Measurements from ENCODE around the gene RFC4. TPM values are rescaled to one million over a fixed set of nuclear protein-coding genes. Genes with fewer than 3 reads are reported as not detected.

Gene RFC4
- total and polyA plus RNA-seq, 2 of the 13 experiments (the other 11 are each of a cell fraction or from before 2014, with no cell fraction given), result 18.5 to 103 TPM

DNA sequence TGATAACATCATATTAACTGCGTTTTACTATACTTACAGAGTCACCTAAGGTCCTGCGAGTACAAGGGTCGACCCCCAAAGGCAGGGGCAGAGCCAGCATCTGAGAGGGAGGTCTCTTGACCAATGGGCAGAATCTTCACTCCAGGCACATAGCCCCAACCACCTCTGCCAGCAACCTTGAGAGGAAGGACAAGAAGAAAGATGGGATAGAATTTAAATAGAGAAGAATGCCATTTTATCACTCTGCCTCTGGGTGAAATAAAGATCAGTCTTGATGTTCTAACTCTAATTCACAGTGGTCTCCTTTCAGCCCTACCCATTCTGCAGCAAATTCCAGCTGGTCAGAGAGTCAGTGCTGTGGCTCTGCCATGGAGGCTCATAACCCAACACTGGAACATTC is 62.6 kb downstream of the RFC4 start:
- no peaks in the 10 kb centered on the region for H3K27me3 ChIP-seq (ENCODE audit: control insufficient read depth in 1 of 2, insufficient read depth in 2 of 2, low read length in 2 of 2)
- DNase-seq (ENCODE audit: low spot score) (no peak), FAIRE-seq (no peak), ATAC-seq (0 out of 3 replicates have a peak, but pooled peaks have one; percentile 5)
- 4% methylated on average over 3 of the region's 3 CpGs for WGBS (ENCODE audit: low lambda C conversion rate)
- POLR2A ChIA-PET, result interaction anchor here (1.0 to 2.1 kb wide), 6 partner anchors 40 to 143 kb away, joined by 3 to 9 read pairs (median 4); partner anchors contain the start of genes AHSG and EIF4A2
- H4K20me1 ChIP-seq (ENCODE audit: insufficient read depth, low read length), result no peaks in the 10 kb centered on the region
- H3K27ac ChIP-seq (ENCODE audit: extremely low read length, insufficient read depth, low read length), result peak overlapping the region; percentile 71
- H3K4me1 ChIP-seq (ENCODE audit: insufficient read depth, low read length), result peaks cover 58% of the 10 kb centered on the region
- H3K9ac ChIP-seq (ENCODE audit: insufficient read depth, low read depth, low read length), result peak overlapping the region; percentile 25; the same call in 1 of the 2 replicates
- peak overlapping the region; percentile 70 for H3K4me2 ChIP-seq (ENCODE audit: low read depth, low read length)
- H3K9me3 ChIP-seq (ENCODE audit: low read length), result no peaks in the 10 kb centered on the region
- no peaks in the 10 kb centered on the region for H3K36me3 ChIP-seq (replicated peaks in 1 of 2; ENCODE audit: control insufficient read depth in 1 of 2, insufficient read depth in 2 of 2, low read length in 2 of 2)
- no peaks in the 10 kb centered on the region for H3K79me2 ChIP-seq (ENCODE audit: insufficient read depth, low read length)
- BruUV-seq (replicated peaks), result no TSS peak
- H2AFZ ChIP-seq (ENCODE audit: low read length), result no peak overlapping the region
- H3K4me3 ChIP-seq (replicated peaks in 1 of 3; ENCODE audit: insufficient read depth in 1 of 3, low read depth in 2 of 3, low read length in 3 of 3), result peak overlapping the region in 2 of 3 experiments; percentile 4 to 41; a peak in 2 of 6 replicates
- in situ Hi-C loops (cut with HindIII; ENCODE audit: extremely low pct_ligation_motif_present, low pct_unique_long_range_greater_than_20kb) (no loop called here), intact Hi-C loops (cut with micrococcal nuclease; ENCODE audit: unreplicated experiment) (no loop called here)
- CTCF ChIA-PET (ENCODE audit: low intra/inter-chr PET ratio, low total read pairs), result no interaction called here
- TF ChIP-seq, protein P1, sequence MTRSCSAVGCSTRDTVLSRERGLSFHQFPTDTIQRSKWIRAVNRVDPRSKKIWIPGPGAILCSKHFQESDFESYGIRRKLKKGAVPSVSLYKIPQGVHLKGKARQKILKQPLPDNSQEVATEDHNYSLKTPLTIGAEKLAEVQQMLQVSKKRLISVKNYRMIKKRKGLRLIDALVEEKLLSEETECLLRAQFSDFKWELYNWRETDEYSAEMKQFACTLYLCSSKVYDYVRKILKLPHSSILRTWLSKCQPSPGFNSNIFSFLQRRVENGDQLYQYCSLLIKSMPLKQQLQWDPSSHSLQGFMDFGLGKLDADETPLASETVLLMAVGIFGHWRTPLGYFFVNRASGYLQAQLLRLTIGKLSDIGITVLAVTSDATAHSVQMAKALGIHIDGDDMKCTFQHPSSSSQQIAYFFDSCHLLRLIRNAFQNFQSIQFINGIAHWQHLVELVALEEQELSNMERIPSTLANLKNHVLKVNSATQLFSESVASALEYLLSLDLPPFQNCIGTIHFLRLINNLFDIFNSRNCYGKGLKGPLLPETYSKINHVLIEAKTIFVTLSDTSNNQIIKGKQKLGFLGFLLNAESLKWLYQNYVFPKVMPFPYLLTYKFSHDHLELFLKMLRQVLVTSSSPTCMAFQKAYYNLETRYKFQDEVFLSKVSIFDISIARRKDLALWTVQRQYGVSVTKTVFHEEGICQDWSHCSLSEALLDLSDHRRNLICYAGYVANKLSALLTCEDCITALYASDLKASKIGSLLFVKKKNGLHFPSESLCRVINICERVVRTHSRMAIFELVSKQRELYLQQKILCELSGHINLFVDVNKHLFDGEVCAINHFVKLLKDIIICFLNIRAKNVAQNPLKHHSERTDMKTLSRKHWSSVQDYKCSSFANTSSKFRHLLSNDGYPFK (CRISPR knock-in tag; IDR thresholded peaks at IDR 0.05; ENCODE audit: borderline replicate concordance), result no peak
- TF ChIP-seq ZNF644 (CRISPR knock-in tag; IDR thresholded peaks at IDR 0.05; ENCODE audit: low read depth), result 0 out of 2 replicates have a peak, but pooled peaks have one; percentile 23
- no peak for TF ChIP-seq ZNF543 (CRISPR knock-in tag; IDR thresholded peaks at IDR 0.05)
- no peak for TF ChIP-seq NFKBIZ (CRISPR knock-in tag; IDR thresholded peaks at IDR 0.05)
- TF ChIP-seq PPARG (CRISPR knock-in tag; conservative IDR thresholded peaks at IDR 0.05), result no peak
- no peak for TF ChIP-seq IKZF4 (CRISPR knock-in tag; IDR thresholded peaks at IDR 0.05; ENCODE audit: borderline replicate concordance, low read depth, not compliant biosample characterization)
- no peak for TF ChIP-seq GTF2F1 (IDR thresholded peaks at IDR 0.05; ENCODE audit: low read length)
- TF ChIP-seq, protein P2, sequence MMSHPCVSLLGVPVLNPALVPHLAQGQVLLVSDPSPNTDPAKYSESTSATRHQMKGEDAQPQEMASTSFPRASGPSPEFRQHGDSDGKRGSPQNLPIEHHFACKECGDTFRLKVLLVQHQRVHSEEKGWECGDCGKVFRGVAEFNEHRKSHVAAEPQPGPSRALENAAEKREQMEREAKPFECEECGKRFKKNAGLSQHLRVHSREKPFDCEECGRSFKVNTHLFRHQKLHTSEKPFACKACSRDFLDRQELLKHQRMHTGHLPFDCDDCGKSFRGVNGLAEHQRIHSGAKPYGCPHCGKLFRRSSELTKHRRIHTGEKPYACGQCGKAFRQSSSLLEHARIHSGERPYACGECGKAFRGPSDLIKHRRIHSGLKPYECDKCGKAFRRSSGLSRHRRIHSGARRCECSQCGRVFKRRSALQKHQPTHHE (CRISPR knock-in tag; IDR thresholded peaks at IDR 0.05; ENCODE audit: borderline replicate concordance), result no peak
- TF ChIP-seq SOX6 (IDR thresholded peaks at IDR 0.05), result no peak
- TF ChIP-seq SOX6 (CRISPR knock-in tag; IDR thresholded peaks at IDR 0.05), result peak; percentile 24; the same call in 1 of the 2 replicates
- TF ChIP-seq ZKSCAN1 (IDR thresholded peaks at IDR 0.05; ENCODE audit: low read length), result no peak
- no peak for TF ChIP-seq ZNF83 (CRISPR knock-in tag; IDR thresholded peaks at IDR 0.05; ENCODE audit: borderline replicate concordance)
- TF ChIP-seq GZF1 (CRISPR knock-in tag; IDR thresholded peaks at IDR 0.05), result no peak
- TF ChIP-seq POGZ (CRISPR knock-in tag; IDR thresholded peaks at IDR 0.05), result 0 out of 2 replicates have a peak, but pooled peaks have one; percentile 28
- no peak for TF ChIP-seq ONECUT2 (CRISPR knock-in tag; IDR thresholded peaks at IDR 0.05)
- TF ChIP-seq MBD4 (IDR thresholded peaks at IDR 0.05; ENCODE audit: borderline replicate concordance, low read length), result no peak
- TF ChIP-seq ZFP90 (CRISPR knock-in tag; IDR thresholded peaks at IDR 0.05; ENCODE audit: borderline replicate concordance), result no peak
- TF ChIP-seq NCOA5 (CRISPR knock-in tag; IDR thresholded peaks at IDR 0.05), result no peak
- no peak for TF ChIP-seq MAFK (conservative IDR thresholded peaks at IDR 0.05 in 1 of 2, IDR thresholded peaks at IDR 0.05 in 1 of 2; ENCODE audit: low read length in 2 of 2)
- TF ChIP-seq, protein P3, sequence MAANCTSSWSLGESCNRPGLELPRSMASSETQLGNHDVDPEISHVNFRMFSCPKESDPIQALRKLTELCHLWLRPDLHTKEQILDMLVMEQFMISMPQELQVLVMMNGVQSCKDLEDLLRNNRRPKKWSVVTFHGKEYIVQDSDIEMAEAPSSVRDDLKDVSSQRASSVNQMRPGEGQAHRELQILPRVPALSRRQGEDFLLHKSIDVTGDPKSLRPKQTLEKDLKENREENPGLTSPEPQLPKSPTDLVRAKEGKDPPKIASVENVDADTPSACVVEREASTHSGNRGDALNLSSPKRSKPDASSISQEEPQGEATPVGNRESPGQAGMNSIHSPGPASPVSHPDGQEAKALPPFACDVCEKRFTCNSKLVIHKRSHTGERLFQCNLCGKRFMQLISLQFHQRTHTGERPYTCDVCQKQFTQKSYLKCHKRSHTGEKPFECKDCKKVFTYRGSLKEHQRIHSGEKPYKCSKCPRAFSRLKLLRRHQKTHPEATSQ (CRISPR knock-in tag; IDR thresholded peaks at IDR 0.05; ENCODE audit: borderline replicate concordance), result no peak

Data from HepG2 (cell line).